Neural cell (in vitro differentiated cells): Measurements from ENCODE around the gene DPH1. TPM values are rescaled to one million over a fixed set of nuclear protein-coding genes. Genes with fewer than 3 reads are reported as not detected.
A peak's percentile ranks its signal among the peaks of the same experiment; 100 is the strongest.

Experiments used
- H2AFZ ChIP-seq: fragments of 200-600, 300-800 bp; sonication (generic), shearing (Covaris generic); 2 replicates; pipeline ENCODE4 v1.6.0; 2014; ENCODE audit warnings: low read depth, mild to moderate bottlenecking, antibody characterized with exemption, low read length, moderate library complexity
- H3F3A ChIP-seq: fragments of 200-600 bp; shearing (Covaris generic); 2 replicates; pipeline ENCODE4 v1.6.1; 2016; ENCODE audit warnings: mild to moderate bottlenecking, moderate library complexity, mixed read lengths, antibody characterized with exemption, low read length; ENCODE audit not compliant: insufficient read depth, poor library complexity, severe bottlenecking
- H3K27ac ChIP-seq: fragments of 200-600, 300-800 bp; sonication (generic), shearing (Covaris generic); 2 replicates; pipeline ENCODE4 v1.5.1; 2014; ENCODE audit warnings: mild to moderate bottlenecking, low read length, moderate library complexity
- H3K27me3 ChIP-seq: fragments of 300-800, 200-600 bp; sonication (generic), shearing (Covaris generic); 2 replicates; pipeline ENCODE4 v1.6.0; 2014; ENCODE audit warnings: mild to moderate bottlenecking, low read depth, low read length, moderate library complexity; ENCODE audit not compliant: insufficient read depth
- H3K36me3 ChIP-seq: fragments of 300-800, 200-600 bp; sonication (generic), shearing (Covaris generic); 2 replicates; pipeline ENCODE4 v1.5.1; 2014; ENCODE audit warnings: mild to moderate bottlenecking, antibody characterized with exemption, low read length, moderate library complexity; ENCODE audit not compliant: insufficient read depth
- H3K4me2 ChIP-seq: fragments of 300-800, 200-600 bp; sonication (generic), shearing (Covaris generic); 2 replicates; pipeline ENCODE4 v1.6.0; 2014; ENCODE audit warnings: mild to moderate bottlenecking, low read length
- H3K4me3 ChIP-seq: fragments of 300-800, 200-600 bp; sonication (generic), shearing (Covaris generic); 2 replicates; pipeline ENCODE4 v1.5.1; 2014; ENCODE audit warnings: mild to moderate bottlenecking, low read length, moderate library complexity
- H3K79me2 ChIP-seq: fragments of 200-600 bp; shearing (Covaris generic); replicated peaks from 2 replicates; pipeline ENCODE4 v1.6.0; 2014; ENCODE audit warnings: mild to moderate bottlenecking, low read length, moderate library complexity; ENCODE audit not compliant: insufficient read depth
- H3K9ac ChIP-seq: fragments of 300-800, 200-600 bp; sonication (generic), shearing (Covaris generic); 2 replicates; pipeline ENCODE4 v1.6.1; 2016; ENCODE audit warnings: mild to moderate bottlenecking, low read length, mixed read lengths
- H3K9me2 ChIP-seq: fragments of 200-600 bp; shearing (Covaris generic); 2 replicates; pipeline ENCODE4 v1.6.1; 2016; ENCODE audit warnings: mild to moderate bottlenecking, low read length, mixed read lengths; ENCODE audit not compliant: insufficient read depth
- H3K9me3 ChIP-seq: fragments of 200-600, 300-800 bp; sonication (generic), shearing (Covaris generic); 2 replicates; pipeline ENCODE4 v1.6.1; 2016; ENCODE audit warnings: mild to moderate bottlenecking, mixed run types, low read length, moderate library complexity, mixed read lengths
- H4K20me1 ChIP-seq: fragments of 200-600 bp; shearing (Covaris generic); 2 replicates; pipeline ENCODE4 v1.6.1; 2016; ENCODE audit warnings: mild to moderate bottlenecking, mixed run types; ENCODE audit not compliant: insufficient read depth
- EP300 ChIP-seq: fragments of 450-650 bp; conservative IDR thresholded peaks from 2 replicates; pipeline ENCODE4 v1.6.1; 2014; ENCODE audit warnings: antibody characterized with exemption, mild to moderate bottlenecking, moderate library complexity; ENCODE audit not compliant: poor library complexity, severe bottlenecking
- EZH2 ChIP-seq: fragments of 200-600, 300-800 bp; shearing (Covaris generic), sonication (generic); IDR thresholded peaks from 2 replicates; pipeline ENCODE4 v1.6.1; 2014; ENCODE audit warnings: antibody characterized with exemption, low read length, borderline replicate concordance, mild to moderate bottlenecking; ENCODE audit not compliant: insufficient read depth, poor library complexity, severe bottlenecking
- MXI1 ChIP-seq: fragments of 450-650 bp; conservative IDR thresholded peaks from 2 replicates; pipeline ENCODE4 v1.6.1; 2014; ENCODE audit warnings: antibody characterized with exemption, mild to moderate bottlenecking; ENCODE audit not compliant: poor library complexity, severe bottlenecking
- POLR2AphosphoS5 ChIP-seq: IDR thresholded peaks from 2 replicates; pipeline ENCODE4 v1.6.1; 2012
- RAD21 ChIP-seq: fragments of 450-650 bp; conservative IDR thresholded peaks from 2 replicates; pipeline ENCODE4 v1.6.1; 2014; ENCODE audit warnings: antibody characterized with exemption, mild to moderate bottlenecking, moderate library complexity
- SMC3 ChIP-seq: fragments of 450-650 bp; conservative IDR thresholded peaks from 2 replicates; pipeline ENCODE4 v1.6.1; 2014; ENCODE audit warnings: antibody characterized with exemption, mild to moderate bottlenecking, moderate library complexity; ENCODE audit not compliant: poor library complexity
- TAF1 ChIP-seq: IDR thresholded peaks from 2 replicates; pipeline ENCODE4 v1.6.1; 2012; ENCODE audit warnings: low read depth
- polyA plus RNA-seq: library from polyadenylated mRNA; depleted of rRNA; stranded (reverse); fragments of >200 nt; gene quantifications from 2 replicates; pipeline ENCODE4 v1.2.3, GENCODE V29; 2014
- TF ChIP-seq, protein P1 (sequence below): IDR thresholded peaks from 2 replicates; pipeline ENCODE4 v1.6.1; 2012; ENCODE audit warnings: borderline replicate concordance
- TF ChIP-seq, protein P2 (sequence below): fragments of 450-650 bp; IDR thresholded peaks from 2 replicates; pipeline ENCODE4 v1.5.1; 2014; ENCODE audit warnings: antibody characterized with exemption, mild to moderate bottlenecking, moderate library complexity; ENCODE audit not compliant: poor library complexity, severe bottlenecking

DPH1 gene
- polyA plus RNA-seq, 1 donor from 2014 or later, result 44.8 TPM

DNA sequence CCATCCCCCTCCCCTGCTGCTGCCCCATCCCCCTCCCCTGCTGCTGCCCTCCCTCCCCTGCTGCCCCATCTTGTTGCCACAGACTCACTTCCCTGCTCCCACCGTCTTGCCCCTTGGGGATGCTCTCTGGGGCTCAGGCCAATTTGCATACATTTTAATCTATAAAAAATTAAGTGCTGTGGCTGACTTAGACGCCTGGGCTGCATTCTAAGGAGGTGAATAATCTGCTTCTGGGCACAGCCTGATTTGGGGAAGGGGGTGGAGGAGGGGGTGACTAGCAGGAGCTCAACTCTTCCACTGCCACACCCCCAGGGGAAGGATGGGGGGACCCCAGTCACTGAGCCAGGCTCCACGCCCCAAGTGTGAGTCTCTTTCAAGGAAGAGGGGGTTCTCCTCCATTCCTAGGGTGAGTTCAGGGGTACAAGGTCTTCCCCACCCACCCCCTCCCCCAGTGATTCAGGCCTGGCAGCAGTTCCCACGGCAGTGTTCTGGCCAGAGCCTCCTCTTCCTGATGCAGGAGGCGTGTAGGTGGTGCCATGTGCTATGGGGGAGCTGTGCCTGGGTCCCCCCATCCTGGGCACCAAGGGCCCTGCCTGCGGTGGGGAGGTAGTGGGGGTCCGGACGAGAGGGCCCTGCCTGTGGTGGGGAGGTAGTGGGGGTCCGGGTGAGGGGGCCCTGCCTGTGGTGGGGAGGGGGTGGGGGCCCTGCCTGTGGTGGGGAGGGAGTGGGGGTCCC is 5.0 kb downstream of the DPH1 start:
- no peak overlapping the region for H2AFZ ChIP-seq
- no peak overlapping the region for H3K4me2 ChIP-seq
- no peaks in the 10 kb centered on the region for H3K9me2 ChIP-seq
- H3K4me3 ChIP-seq, result no peak overlapping the region
- no peaks in the 10 kb centered on the region for H3F3A ChIP-seq
- H3K79me2 ChIP-seq, result no peaks in the 10 kb centered on the region
- no peaks in the 10 kb centered on the region for H3K9me3 ChIP-seq
- no peaks in the 10 kb centered on the region for H3K36me3 ChIP-seq
- no peaks in the 10 kb centered on the region for H3K27me3 ChIP-seq
- TF ChIP-seq EZH2 (no peak), EP300 (no peak), POLR2AphosphoS5 (no peak), TAF1 (no peak), RAD21 (no peak), MXI1 (no peak), SMC3 (no peak)
- TF ChIP-seq, protein P1, sequence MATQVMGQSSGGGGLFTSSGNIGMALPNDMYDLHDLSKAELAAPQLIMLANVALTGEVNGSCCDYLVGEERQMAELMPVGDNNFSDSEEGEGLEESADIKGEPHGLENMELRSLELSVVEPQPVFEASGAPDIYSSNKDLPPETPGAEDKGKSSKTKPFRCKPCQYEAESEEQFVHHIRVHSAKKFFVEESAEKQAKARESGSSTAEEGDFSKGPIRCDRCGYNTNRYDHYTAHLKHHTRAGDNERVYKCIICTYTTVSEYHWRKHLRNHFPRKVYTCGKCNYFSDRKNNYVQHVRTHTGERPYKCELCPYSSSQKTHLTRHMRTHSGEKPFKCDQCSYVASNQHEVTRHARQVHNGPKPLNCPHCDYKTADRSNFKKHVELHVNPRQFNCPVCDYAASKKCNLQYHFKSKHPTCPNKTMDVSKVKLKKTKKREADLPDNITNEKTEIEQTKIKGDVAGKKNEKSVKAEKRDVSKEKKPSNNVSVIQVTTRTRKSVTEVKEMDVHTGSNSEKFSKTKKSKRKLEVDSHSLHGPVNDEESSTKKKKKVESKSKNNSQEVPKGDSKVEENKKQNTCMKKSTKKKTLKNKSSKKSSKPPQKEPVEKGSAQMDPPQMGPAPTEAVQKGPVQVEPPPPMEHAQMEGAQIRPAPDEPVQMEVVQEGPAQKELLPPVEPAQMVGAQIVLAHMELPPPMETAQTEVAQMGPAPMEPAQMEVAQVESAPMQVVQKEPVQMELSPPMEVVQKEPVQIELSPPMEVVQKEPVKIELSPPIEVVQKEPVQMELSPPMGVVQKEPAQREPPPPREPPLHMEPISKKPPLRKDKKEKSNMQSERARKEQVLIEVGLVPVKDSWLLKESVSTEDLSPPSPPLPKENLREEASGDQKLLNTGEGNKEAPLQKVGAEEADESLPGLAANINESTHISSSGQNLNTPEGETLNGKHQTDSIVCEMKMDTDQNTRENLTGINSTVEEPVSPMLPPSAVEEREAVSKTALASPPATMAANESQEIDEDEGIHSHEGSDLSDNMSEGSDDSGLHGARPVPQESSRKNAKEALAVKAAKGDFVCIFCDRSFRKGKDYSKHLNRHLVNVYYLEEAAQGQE, result no peak
- TF ChIP-seq, protein P2, sequence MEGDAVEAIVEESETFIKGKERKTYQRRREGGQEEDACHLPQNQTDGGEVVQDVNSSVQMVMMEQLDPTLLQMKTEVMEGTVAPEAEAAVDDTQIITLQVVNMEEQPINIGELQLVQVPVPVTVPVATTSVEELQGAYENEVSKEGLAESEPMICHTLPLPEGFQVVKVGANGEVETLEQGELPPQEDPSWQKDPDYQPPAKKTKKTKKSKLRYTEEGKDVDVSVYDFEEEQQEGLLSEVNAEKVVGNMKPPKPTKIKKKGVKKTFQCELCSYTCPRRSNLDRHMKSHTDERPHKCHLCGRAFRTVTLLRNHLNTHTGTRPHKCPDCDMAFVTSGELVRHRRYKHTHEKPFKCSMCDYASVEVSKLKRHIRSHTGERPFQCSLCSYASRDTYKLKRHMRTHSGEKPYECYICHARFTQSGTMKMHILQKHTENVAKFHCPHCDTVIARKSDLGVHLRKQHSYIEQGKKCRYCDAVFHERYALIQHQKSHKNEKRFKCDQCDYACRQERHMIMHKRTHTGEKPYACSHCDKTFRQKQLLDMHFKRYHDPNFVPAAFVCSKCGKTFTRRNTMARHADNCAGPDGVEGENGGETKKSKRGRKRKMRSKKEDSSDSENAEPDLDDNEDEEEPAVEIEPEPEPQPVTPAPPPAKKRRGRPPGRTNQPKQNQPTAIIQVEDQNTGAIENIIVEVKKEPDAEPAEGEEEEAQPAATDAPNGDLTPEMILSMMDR, result no peak
- no peaks in the 10 kb centered on the region for H4K20me1 ChIP-seq
- H3K27ac ChIP-seq, result peak overlapping the region; percentile 20
- no peak overlapping the region for H3K9ac ChIP-seq

DNA sequence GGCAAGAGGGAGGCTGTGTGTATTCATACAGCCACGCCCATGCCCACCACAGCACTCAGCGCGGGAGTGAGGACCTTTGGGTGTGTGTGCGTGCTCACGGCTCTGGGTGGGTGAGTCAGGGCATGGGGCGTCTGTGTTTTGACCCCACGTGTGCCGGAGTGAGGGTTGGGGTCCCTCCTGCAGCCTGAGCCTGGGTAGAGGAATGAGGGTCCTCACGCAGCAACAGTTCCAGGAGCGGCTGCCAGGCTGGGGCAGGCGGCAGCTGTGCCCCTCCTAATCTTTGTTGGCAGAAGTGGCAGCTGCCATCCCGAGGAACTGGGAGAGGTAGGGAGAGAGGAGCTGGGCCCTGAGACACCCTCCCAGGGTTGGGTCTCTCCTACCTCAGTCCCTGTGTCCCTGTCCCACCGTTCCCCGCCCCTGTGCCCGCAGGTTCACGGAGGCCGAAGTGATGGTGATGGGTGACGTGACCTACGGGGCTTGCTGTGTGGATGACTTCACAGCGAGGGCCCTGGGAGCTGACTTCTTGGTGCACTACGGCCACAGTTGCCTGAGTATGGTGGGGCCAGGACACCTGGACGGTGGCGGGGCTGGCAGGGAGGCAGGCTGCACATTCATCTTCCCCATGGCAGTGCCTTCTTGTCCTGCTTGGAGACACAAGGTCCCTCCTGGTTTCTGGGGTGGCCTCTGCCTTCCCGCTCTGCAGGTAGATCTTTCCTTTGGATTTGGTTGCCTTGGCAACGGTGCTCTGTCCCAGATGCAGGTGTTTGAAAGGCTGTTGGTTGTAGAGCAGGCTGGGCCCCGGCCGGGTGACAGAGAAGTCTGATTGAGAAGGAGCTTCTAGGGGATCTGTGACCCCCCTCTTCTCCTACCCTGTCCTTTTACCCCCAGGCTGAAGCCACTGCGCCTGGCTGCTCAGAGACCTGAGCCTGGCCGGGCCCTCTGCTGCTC is 5.9 kb downstream of the DPH1 start:
- Histone ChIP-seq H3K27ac (no peak overlapping the region), H3K36me3 (no peaks in the 10 kb centered on the region), H3K9me2 (no peaks in the 10 kb centered on the region), H3K9ac (peak overlapping the region; percentile 12), H3K4me2 (no peak overlapping the region), H3K9me3 (no peaks in the 10 kb centered on the region), H3K79me2 (no peaks in the 10 kb centered on the region), H3F3A (no peaks in the 10 kb centered on the region), H3K4me3 (peak overlapping the region; percentile 21), H3K27me3 (no peaks in the 10 kb centered on the region), H2AFZ (no peak overlapping the region), H4K20me1 (no peaks in the 10 kb centered on the region)
- no peak for TF ChIP-seq TAF1
- TF ChIP-seq, protein P1, result no peak
- TF ChIP-seq RAD21, result no peak
- TF ChIP-seq MXI1, result no peak
- no peak for TF ChIP-seq EP300
- TF ChIP-seq, protein P2, result no peak
- no peak for TF ChIP-seq SMC3
- TF ChIP-seq POLR2AphosphoS5, result no peak
- no peak for TF ChIP-seq EZH2
